Chondrocyte (in vitro differentiated cells): ENCODE measurements around the gene SRGAP1. TPM values are rescaled to one million over a fixed set of nuclear protein-coding genes. Genes with fewer than 3 reads are reported as not detected.

Experiments used
- DNase-seq: peaks from one replicate; pipeline ENCODE4 v3.0.0; 2021; ENCODE audit warnings: mixed read lengths, low spot score
- H3K27ac Mint-ChIP-seq: one replicate; pipeline ENCODE4 v1.8.0; 2021; ENCODE audit warnings: mild to moderate bottlenecking, moderate library complexity, mixed read lengths; ENCODE audit not compliant: unreplicated experiment
- H3K27me3 Mint-ChIP-seq: 2 replicates; pipeline ENCODE4 v1.8.0; 2021; ENCODE audit warnings: low read depth, mixed read lengths
- H3K36me3 Mint-ChIP-seq: 2 replicates; pipeline ENCODE4 v1.8.0; 2021; ENCODE audit warnings: low read depth, mixed read lengths
- H3K4me1 Mint-ChIP-seq: 2 replicates; pipeline ENCODE4 v1.8.0; 2021; ENCODE audit warnings: low read depth, mild to moderate bottlenecking, mixed read lengths
- H3K4me3 Mint-ChIP-seq: one replicate; pipeline ENCODE4 v1.8.0; 2021; ENCODE audit warnings: mild to moderate bottlenecking, moderate library complexity, mixed read lengths; ENCODE audit not compliant: unreplicated experiment
- H3K9me3 Mint-ChIP-seq: 2 replicates; pipeline ENCODE4 v1.8.0; 2021; ENCODE audit warnings: low read depth, mixed read lengths
- total RNA-seq: library from RNA; stranded (reverse); gene quantifications from 3 replicates; pipeline ENCODE4 v1.2.1, GENCODE V29; 2021
- TF ChIP-seq, protein P1 (sequence below): fragments of 200-600 bp; sonication (generic); IDR thresholded peaks from 2 replicates; pipeline ENCODE4 v1.5.0; 2021; ENCODE audit warnings: antibody characterized with exemption, mild to moderate bottlenecking, moderate library complexity

The SRGAP1 gene
- total RNA-seq, 1 donor from 2014 or later = 13.2 TPM

DNA sequence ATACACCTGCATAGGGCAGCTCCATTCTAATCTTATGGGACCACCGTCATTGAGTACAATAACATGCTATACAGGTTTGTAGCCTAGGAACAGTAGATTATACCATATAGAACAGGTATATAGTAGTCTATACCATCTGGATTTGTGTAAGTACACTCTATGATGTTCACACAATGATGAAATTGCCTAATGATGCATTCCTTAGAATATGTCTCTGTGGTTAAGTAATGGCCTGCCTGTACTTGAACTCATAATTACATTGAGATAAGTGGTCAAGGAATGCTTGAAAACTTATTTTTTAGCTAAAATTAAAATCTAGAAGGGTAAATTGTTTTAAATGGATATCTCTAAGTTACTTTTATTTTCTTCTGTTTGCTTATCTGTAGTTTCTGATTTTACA is 152.7 kb downstream of the SRGAP1 start:
- H3K4me1 Mint-ChIP-seq = peaks cover 24% of the 10 kb centered on the region
- TF ChIP-seq, protein P1, sequence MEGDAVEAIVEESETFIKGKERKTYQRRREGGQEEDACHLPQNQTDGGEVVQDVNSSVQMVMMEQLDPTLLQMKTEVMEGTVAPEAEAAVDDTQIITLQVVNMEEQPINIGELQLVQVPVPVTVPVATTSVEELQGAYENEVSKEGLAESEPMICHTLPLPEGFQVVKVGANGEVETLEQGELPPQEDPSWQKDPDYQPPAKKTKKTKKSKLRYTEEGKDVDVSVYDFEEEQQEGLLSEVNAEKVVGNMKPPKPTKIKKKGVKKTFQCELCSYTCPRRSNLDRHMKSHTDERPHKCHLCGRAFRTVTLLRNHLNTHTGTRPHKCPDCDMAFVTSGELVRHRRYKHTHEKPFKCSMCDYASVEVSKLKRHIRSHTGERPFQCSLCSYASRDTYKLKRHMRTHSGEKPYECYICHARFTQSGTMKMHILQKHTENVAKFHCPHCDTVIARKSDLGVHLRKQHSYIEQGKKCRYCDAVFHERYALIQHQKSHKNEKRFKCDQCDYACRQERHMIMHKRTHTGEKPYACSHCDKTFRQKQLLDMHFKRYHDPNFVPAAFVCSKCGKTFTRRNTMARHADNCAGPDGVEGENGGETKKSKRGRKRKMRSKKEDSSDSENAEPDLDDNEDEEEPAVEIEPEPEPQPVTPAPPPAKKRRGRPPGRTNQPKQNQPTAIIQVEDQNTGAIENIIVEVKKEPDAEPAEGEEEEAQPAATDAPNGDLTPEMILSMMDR = no peak
- H3K36me3 Mint-ChIP-seq = peaks cover 10% of the 10 kb centered on the region
- H3K27me3 Mint-ChIP-seq = no peaks in the 10 kb centered on the region
- H3K9me3 Mint-ChIP-seq = no peaks in the 10 kb centered on the region
- no peak overlapping the region for H3K4me3 Mint-ChIP-seq
- no peak for DNase-seq
- no peak overlapping the region for H3K27ac Mint-ChIP-seq

DNA sequence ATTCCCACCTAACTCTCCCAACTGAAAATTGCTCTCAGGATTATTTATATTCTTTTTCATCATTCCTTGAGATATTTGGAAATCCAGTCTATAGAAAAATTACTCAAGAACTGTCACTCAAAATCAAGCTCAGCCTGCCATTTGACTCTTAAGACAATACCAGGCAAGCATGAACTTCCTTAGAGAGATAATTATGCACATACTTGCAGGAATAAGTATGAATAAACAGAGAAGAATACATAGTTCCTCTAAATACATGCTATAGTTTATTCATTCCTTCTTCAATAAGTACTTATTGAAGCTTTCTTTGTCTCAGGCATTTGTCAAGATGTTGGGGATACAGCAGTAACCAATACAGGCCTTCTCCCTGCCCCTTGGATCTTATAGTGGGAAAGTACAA is 154.1 kb downstream of the SRGAP1 start:
- Mint-ChIP-seq H3K27ac (no peak overlapping the region), H3K9me3 (peaks cover 4% of the 10 kb centered on the region), H3K36me3 (peaks cover 10% of the 10 kb centered on the region), H3K4me3 (no peak overlapping the region), H3K27me3 (no peaks in the 10 kb centered on the region), H3K4me1 (peaks cover 21% of the 10 kb centered on the region)
- DNase-seq = no peak
- TF ChIP-seq, protein P1 = no peak

DNA sequence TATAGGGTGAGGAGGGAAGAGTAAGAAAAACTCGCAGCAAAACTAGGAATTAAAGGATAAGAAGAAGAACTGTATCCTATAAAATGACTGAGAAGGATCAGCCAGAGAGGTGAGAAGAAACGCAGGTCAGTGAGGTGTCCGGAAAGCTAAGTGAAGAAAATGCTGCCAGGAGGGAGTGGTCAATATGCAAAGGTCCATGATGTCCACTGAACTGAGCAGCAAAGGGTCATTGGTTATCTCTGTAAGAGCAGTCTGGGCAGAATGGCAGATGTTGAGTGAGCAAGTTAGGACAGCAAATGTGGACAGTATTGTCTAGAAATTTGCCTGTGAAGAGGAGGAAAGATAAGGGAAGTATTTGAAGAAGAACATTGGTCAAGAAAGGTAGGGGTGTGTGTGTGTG is 155.4 kb downstream of the SRGAP1 start:
- Mint-ChIP-seq H3K9me3 (peaks cover 5% of the 10 kb centered on the region), H3K4me1 (peaks cover 19% of the 10 kb centered on the region), H3K27ac (no peak overlapping the region), H3K27me3 (no peaks in the 10 kb centered on the region), H3K4me3 (no peak overlapping the region), H3K36me3 (peaks cover 10% of the 10 kb centered on the region)
- DNase-seq = no peak
- TF ChIP-seq, protein P1 = no peak

DNA sequence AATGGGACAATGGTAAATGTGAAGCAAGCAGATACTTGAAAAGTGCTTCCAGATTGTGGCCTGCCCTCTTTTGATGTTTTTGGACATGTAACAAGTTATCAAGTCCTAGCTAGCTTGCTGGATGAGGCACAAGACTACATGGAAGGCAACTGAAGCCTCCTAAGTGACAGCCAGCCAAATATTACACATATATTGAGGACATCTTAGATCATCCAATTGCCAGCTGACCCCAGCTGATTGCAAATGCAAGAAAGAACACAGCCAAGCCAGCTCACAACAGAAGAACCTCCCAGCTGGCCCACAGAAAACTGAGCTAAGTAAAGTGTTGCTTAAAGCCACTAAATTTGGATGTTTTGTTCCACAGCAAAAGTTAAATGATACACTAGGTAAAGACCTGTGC is 156.9 kb downstream of the SRGAP1 start:
- DNase-seq = no peak
- H3K4me1 Mint-ChIP-seq = peaks cover 21% of the 10 kb centered on the region
- no peaks in the 10 kb centered on the region for H3K27me3 Mint-ChIP-seq
- H3K36me3 Mint-ChIP-seq = peaks cover 10% of the 10 kb centered on the region
- TF ChIP-seq, protein P1 = no peak
- H3K4me3 Mint-ChIP-seq = no peak overlapping the region
- H3K9me3 Mint-ChIP-seq = peaks cover 5% of the 10 kb centered on the region
- no peak overlapping the region for H3K27ac Mint-ChIP-seq

DNA sequence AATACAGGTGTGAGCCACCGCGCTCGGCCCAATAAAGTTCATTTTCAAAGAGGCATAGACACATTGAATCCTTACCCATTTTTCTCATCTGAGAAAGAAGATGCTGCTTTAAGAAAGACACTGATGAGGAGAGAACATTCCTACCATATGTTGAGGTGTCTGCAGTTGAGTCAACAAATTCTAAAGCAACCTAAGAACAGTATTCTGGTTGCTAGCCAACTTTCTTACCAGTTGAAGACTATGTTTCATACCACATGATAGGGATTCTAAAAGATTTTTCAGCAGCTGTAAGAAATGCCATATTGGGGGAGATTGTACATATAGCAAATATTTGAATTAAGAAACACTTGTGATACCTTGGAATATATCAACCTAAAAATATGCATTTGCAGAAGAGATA is 160.1 kb downstream of the SRGAP1 start:
- DNase-seq = no peak
- TF ChIP-seq, protein P1 = no peak
- H3K27ac Mint-ChIP-seq = peak overlapping the region; percentile 81
- no peak overlapping the region for H3K4me3 Mint-ChIP-seq
- H3K9me3 Mint-ChIP-seq = peaks cover 7% of the 10 kb centered on the region
- peaks cover 5% of the 10 kb centered on the region for H3K36me3 Mint-ChIP-seq
- no peaks in the 10 kb centered on the region for H3K27me3 Mint-ChIP-seq
- H3K4me1 Mint-ChIP-seq = peaks cover 49% of the 10 kb centered on the region
